HG03354 (cell line): ENCODE results near the gene KLF17.
"Not testable (repeated sequence)": the region's sequence is repeated elsewhere in the genome, so short reads cannot be mapped to it uniquely, and the experiment has no call there.

ENCODE experiments used
- ATAC-seq: cut with Tn5 transposase; IDR thresholded peaks from one replicate; pipeline ENCODE4 v1.9.1; 2021; ENCODE audit warnings: mild to moderate bottlenecking; ENCODE audit not compliant: unreplicated experiment, poor library complexity, severe bottlenecking

The KLF17 gene

GRCh38 chr1:44105810-44106209 is 12.8 kb upstream of the KLF17 start:
- ATAC-seq, result no peak

GRCh38 chr1:44108241-44108640 is 10.4 kb upstream of the KLF17 start:
- ATAC-seq, result no peak

- no peak for ATAC-seq
Measured at GRCh38 chr1:44108971-44109370, 9.7 kb upstream of the KLF17 start.

- no peak for ATAC-seq
Measured at GRCh38 chr1:44110916-44111315, 7.7 kb upstream of the KLF17 start.

- ATAC-seq, result no peak
Measured at GRCh38 chr1:44111861-44112260, 6.8 kb upstream of the KLF17 start.

GRCh38 chr1:44112486-44112885 is 6.1 kb upstream of the KLF17 start:
- ATAC-seq, result no peak

GRCh38 chr1:44113095-44113609 is 5.5 kb upstream of the KLF17 start:
- no peak for ATAC-seq

GRCh38 chr1:44114098-44114497 is 4.5 kb upstream of the KLF17 start:
- no peak for ATAC-seq

- ATAC-seq, result not testable (repeated sequence)
Measured at GRCh38 chr1:44117272-44117671, 1.3 kb upstream of the KLF17 start.

- ATAC-seq, result no peak
Measured at GRCh38 chr1:44119525-44119924, 904 bp downstream of the KLF17 start.

GRCh38 chr1:44120398-44120949 is 1.9 kb downstream of the KLF17 start:
- ATAC-seq, result no peak

GRCh38 chr1:44129616-44130500 is 11.2 kb downstream of the KLF17 start:
- ATAC-seq, result no peak

- no peak for ATAC-seq
Measured at GRCh38 chr1:44131411-44131810, 12.8 kb downstream of the KLF17 start.

- no peak for ATAC-seq
Measured at GRCh38 chr1:44134071-44134920, 15.7 kb downstream of the KLF17 start.

- no peak for ATAC-seq
Measured at GRCh38 chr1:44135886-44136285, 17.3 kb downstream of the KLF17 start.

- no peak for ATAC-seq
Measured at GRCh38 chr1:44138239-44138638, 19.6 kb downstream of the KLF17 start.

GRCh38 chr1:44139565-44139964 is 20.9 kb downstream of the KLF17 start:
- ATAC-seq, result not testable (repeated sequence)

- ATAC-seq, result no peak
Measured at GRCh38 chr1:44141531-44141930, 22.9 kb downstream of the KLF17 start, which contains the start of gene KLF18. TSS of gene KLF18 (minus strand) at chr1:44141631. CDS start at chr1:44141631, 0 bp downstream.

- ATAC-seq, result no peak
Measured at GRCh38 chr1:44144962-44145756, 26.5 kb downstream of the KLF17 start.
